IPS-20b (cell line): ENCODE data around the gene NLRP1.
A peak's percentile ranks its signal among the peaks of the same experiment; 100 is the strongest.

Experiments
- H3K27ac ChIP-seq: one replicate; pipeline ENCODE4 v1.5.1; 2013; ENCODE audit warnings: low read length
- H3K27me3 ChIP-seq: 2 replicates; pipeline ENCODE4 v1.6.1; 2013; ENCODE audit warnings: mild to moderate bottlenecking, low read length, inconsistent platforms; ENCODE audit not compliant: insufficient read depth
- H3K36me3 ChIP-seq: 2 replicates; pipeline ENCODE4 v1.6.1; 2013; ENCODE audit warnings: low read depth, mild to moderate bottlenecking, inconsistent platforms, low read length, moderate library complexity; ENCODE audit not compliant: insufficient read depth
- H3K4me1 ChIP-seq: 2 replicates; pipeline ENCODE4 v1.6.1; 2013; ENCODE audit warnings: mild to moderate bottlenecking, control low read depth, inconsistent platforms, low read length, moderate library complexity; ENCODE audit not compliant: insufficient read depth
- H3K4me3 ChIP-seq: 2 replicates; pipeline ENCODE4 v1.5.1; 2013; ENCODE audit warnings: mild to moderate bottlenecking, low read length, inconsistent platforms
- H3K9ac ChIP-seq: 2 replicates; pipeline ENCODE4 v1.6.1; 2013; ENCODE audit warnings: low read depth, mild to moderate bottlenecking, inconsistent platforms, low read length, moderate library complexity
- H3K9me3 ChIP-seq: 2 replicates; pipeline ENCODE4 v1.6.1; 2013; ENCODE audit warnings: mild to moderate bottlenecking, low read depth, low read length, inconsistent platforms; ENCODE audit not compliant: insufficient read depth

The NLRP1 gene

DNA sequence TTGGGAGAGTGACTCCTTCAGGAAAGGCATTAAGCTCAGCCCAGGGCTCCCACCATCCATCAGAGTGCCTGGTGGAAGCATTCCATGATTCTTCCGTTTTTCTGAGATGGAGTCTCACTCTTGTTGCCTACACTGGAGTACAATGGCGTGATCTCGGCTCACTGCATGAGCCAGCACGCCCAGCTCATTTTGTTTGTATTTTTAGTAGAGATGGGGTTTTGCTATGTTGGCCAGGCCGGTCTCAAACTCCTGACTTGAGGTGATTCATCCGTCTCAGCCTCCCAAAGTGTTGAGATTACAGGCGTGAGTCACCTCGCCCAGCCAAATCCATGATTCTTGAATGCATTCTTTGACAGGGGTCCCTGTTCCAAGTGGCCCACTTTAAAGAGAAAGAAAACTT is 74.8 kb downstream of the NLRP1 start:
- no peaks in the 10 kb centered on the region for H3K36me3 ChIP-seq
- H3K4me3 ChIP-seq: no peak overlapping the region
- no peaks in the 10 kb centered on the region for H3K27me3 ChIP-seq
- H3K27ac ChIP-seq: no peak overlapping the region
- no peaks in the 10 kb centered on the region for H3K9me3 ChIP-seq
- H3K4me1 ChIP-seq: no peaks in the 10 kb centered on the region
- no peak overlapping the region for H3K9ac ChIP-seq

DNA sequence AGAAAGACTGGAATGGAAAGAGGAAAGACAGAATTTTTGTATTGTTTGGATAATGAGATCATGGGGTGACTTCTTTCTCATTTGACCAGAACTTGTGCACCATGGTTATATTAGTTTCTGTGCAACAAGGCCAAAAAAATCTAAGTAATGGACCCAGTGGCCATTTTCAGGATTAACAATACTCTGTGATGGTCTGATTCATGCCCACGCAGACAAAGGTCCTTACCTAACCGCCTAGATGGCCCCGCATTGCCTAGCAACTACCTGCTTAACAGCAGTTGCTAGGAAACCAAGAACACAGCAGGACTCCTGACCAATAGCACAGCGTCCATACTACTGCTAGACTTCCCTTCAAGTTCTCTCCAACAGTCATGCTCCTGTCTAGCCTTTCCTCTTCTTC is 75.5 kb downstream of the NLRP1 start:
- H3K27me3 ChIP-seq: no peaks in the 10 kb centered on the region
- no peak overlapping the region for H3K27ac ChIP-seq
- H3K4me3 ChIP-seq: no peak overlapping the region
- no peak overlapping the region for H3K9ac ChIP-seq
- no peaks in the 10 kb centered on the region for H3K4me1 ChIP-seq
- H3K9me3 ChIP-seq: no peaks in the 10 kb centered on the region
- H3K36me3 ChIP-seq: no peaks in the 10 kb centered on the region

GRCh38 chr17:5506307-5506706 is 78.0 kb downstream of the NLRP1 start:
- H3K36me3 ChIP-seq: no peaks in the 10 kb centered on the region
- H3K4me3 ChIP-seq: no peak overlapping the region
- peaks cover 19% of the 10 kb centered on the region for H3K27me3 ChIP-seq
- peaks cover 3% of the 10 kb centered on the region; the same call in 1 of the 2 replicates for H3K4me1 ChIP-seq
- H3K27ac ChIP-seq: no peak overlapping the region
- H3K9me3 ChIP-seq: no peaks in the 10 kb centered on the region
- no peak overlapping the region for H3K9ac ChIP-seq

GRCh38 chr17:5502552-5502951 is 81.8 kb downstream of the NLRP1 start:
- Histone ChIP-seq H3K27ac (no peak overlapping the region), H3K9ac (no peak overlapping the region), H3K4me1 (peaks cover 6% of the 10 kb centered on the region; the same call in 1 of the 2 replicates), H3K9me3 (no peaks in the 10 kb centered on the region), H3K27me3 (peaks cover 41% of the 10 kb centered on the region), H3K4me3 (no peak overlapping the region), H3K36me3 (no peaks in the 10 kb centered on the region)

DNA sequence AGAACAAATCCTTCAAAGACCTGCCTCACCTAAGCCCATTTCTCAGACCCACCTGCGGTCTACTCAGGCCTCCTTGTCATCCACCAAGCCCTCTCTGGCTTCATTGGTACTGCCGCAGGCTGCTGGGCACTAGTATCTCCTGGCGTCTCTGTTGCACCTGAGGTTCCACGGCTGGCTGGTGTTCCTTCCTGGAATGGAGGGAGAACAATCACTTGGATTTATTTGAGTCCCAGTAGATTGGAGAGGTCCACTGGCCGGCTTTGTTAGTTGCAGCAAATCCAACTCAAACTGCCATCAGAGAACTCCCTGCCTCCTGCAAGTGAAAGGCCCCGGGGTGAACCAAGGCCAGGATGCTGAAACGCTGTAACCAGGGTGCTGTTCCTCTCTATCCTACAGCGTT is 82.6 kb downstream of the NLRP1 start:
- Histone ChIP-seq H3K36me3 (no peaks in the 10 kb centered on the region), H3K9me3 (no peaks in the 10 kb centered on the region), H3K4me3 (peak overlapping the region; percentile 90; the same call in 1 of the 2 replicates), H3K9ac (no peak overlapping the region; the same call in 1 of the 2 replicates), H3K27me3 (peaks cover 41% of the 10 kb centered on the region), H3K4me1 (peaks cover 6% of the 10 kb centered on the region; the same call in 1 of the 2 replicates), H3K27ac (no peak overlapping the region)

- H3K4me1 ChIP-seq: peaks cover 6% of the 10 kb centered on the region; the same call in 1 of the 2 replicates
- no peaks in the 10 kb centered on the region for H3K36me3 ChIP-seq
- H3K9ac ChIP-seq: peak overlapping the region; percentile 63; the same call in 1 of the 2 replicates
- H3K4me3 ChIP-seq: peak overlapping the region; percentile 90
- H3K27ac ChIP-seq: no peak overlapping the region
- H3K9me3 ChIP-seq: no peaks in the 10 kb centered on the region
- H3K27me3 ChIP-seq: peaks cover 41% of the 10 kb centered on the region
Measured at GRCh38 chr17:5500589-5501391, 83.5 kb downstream of the NLRP1 start.

- Histone ChIP-seq H3K27me3 (peaks cover 47% of the 10 kb centered on the region), H3K36me3 (no peaks in the 10 kb centered on the region), H3K27ac (no peak overlapping the region), H3K4me1 (peaks cover 6% of the 10 kb centered on the region; the same call in 1 of the 2 replicates), H3K9me3 (no peaks in the 10 kb centered on the region), H3K9ac (peak overlapping the region; percentile 63; the same call in 1 of the 2 replicates), H3K4me3 (peak overlapping the region; percentile 90)
Measured at GRCh38 chr17:5500247-5500588, 84.1 kb downstream of the NLRP1 start.

GRCh38 chr17:5499476-5500231 is 84.7 kb downstream of the NLRP1 start:
- Histone ChIP-seq H3K9ac (peak overlapping the region; percentile 63; the same call in 1 of the 2 replicates), H3K4me1 (peaks cover 6% of the 10 kb centered on the region; the same call in 1 of the 2 replicates), H3K27ac (no peak overlapping the region), H3K9me3 (no peaks in the 10 kb centered on the region), H3K27me3 (peaks cover 47% of the 10 kb centered on the region), H3K36me3 (no peaks in the 10 kb centered on the region), H3K4me3 (peak overlapping the region; percentile 90)

GRCh38 chr17:5492970-5493369 is 91.3 kb downstream of the NLRP1 start:
- Histone ChIP-seq H3K9me3 (no peaks in the 10 kb centered on the region), H3K4me3 (no peak overlapping the region), H3K27me3 (peaks cover 7% of the 10 kb centered on the region), H3K27ac (no peak overlapping the region), H3K4me1 (no peaks in the 10 kb centered on the region), H3K9ac (no peak overlapping the region), H3K36me3 (peaks cover 29% of the 10 kb centered on the region)

GRCh38 chr17:5488752-5489151 is 95.6 kb downstream of the NLRP1 start:
- Histone ChIP-seq H3K9me3 (no peaks in the 10 kb centered on the region), H3K4me1 (peaks cover 2% of the 10 kb centered on the region; the same call in 1 of the 2 replicates), H3K36me3 (peaks cover 47% of the 10 kb centered on the region), H3K27me3 (no peaks in the 10 kb centered on the region), H3K4me3 (no peak overlapping the region), H3K27ac (no peak overlapping the region), H3K9ac (no peak overlapping the region)

DNA sequence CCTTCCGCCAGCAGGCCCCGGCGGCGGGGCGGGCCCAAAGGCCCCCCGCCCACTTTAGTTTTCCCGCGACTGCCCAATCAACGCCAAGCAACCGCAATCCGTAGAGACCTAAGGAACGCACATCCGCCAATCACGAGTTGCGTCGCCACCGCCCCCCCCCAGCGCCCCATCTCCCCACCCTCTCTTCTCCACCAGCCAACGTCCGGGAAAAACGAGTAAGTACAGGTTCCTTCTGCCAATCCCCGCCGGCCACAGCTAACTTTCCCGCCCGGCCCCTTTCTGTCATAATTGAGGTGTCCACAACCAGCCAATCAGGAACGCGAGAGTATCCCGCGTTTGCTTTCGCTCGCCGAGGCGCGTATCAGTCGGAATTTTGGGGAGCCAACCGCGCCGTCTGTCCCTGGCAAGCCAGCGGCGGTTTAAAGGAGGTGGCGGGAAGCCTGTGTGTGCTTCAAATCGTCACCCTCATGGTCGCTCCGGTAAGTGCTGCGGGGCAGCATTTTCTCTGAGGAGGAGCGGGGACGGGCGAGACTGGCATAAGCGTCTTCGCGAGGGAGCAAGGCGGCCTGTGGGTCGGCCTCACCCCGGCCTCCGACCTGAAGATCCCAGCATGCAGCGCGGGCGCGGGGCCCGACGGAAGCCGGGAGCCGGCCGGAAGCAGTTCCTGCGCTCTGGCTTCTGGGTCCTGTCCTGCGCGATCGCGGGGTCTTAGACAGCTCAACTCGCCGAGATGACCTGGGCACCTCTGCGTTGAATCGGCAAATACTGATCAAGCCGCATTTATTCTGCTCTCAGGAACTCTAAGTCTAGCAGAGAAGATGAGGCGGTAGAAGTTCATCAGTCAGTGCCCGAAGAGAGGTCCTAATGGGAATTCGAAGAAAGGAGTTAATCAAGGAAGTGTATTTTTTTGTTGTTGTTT is 97.8 kb downstream of the NLRP1 start, which contains the start of gene MIS12:
Gene MIS12 (plus strand): TSS at position 361 of the 919 bp plus-strand sequence. CDS start 2,297 bp downstream, outside the sequence.
- Histone ChIP-seq H3K4me1 (peaks cover 2% of the 10 kb centered on the region; the same call in 1 of the 2 replicates), H3K9me3 (no peaks in the 10 kb centered on the region), H3K27me3 (no peaks in the 10 kb centered on the region), H3K4me3 (peak within 1 kb of the TSS; percentile 92), H3K9ac (peak within 1 kb of the TSS; percentile 97), H3K27ac (peak within 1 kb of the TSS; percentile 74), H3K36me3 (peaks cover 68% of the 10 kb centered on the region)
